AG20443 (cell line): Measurements from ENCODE around the gene DPEP2NB.
"Not testable (repeated sequence)": the region's sequence is repeated elsewhere in the genome, so short reads cannot be mapped to it uniquely, and the experiment has no call there.

Experiments
- DNase-seq: peaks from one replicate; pipeline ENCODE4 v3.0.0; 2012; ENCODE audit warnings: low spot score, mixed read lengths

DPEP2NB gene

GRCh38 chr16:67982011-67982696, 33.6 kb downstream of the DPEP2NB start:
- no peak for DNase-seq

GRCh38 chr16:67979955-67980678, 35.6 kb downstream of the DPEP2NB start, which contains the start of gene DPEP3:
DPEP3 (minus strand) TSS chr16:67980499; CDS start chr16:67980380, 119 bp downstream.
- no peak for DNase-seq

GRCh38 chr16:67977469-67978227, 38.1 kb downstream of the DPEP2NB start:
- no peak for DNase-seq

- no peak for DNase-seq
Observed at GRCh38 chr16:67977005-67977404, 38.7 kb downstream of the DPEP2NB start.

- DNase-seq, result no peak
Observed at GRCh38 chr16:67976205-67976604, 39.5 kb downstream of the DPEP2NB start.

GRCh38 chr16:67975321-67976105, 40.2 kb downstream of the DPEP2NB start:
- DNase-seq, result no peak

GRCh38 chr16:67972285-67972684, 43.4 kb downstream of the DPEP2NB start:
- not testable (repeated sequence) for DNase-seq

- DNase-seq, result no peak
Observed at GRCh38 chr16:67971111-67971510, 44.6 kb downstream of the DPEP2NB start.

- no peak for DNase-seq
Observed at GRCh38 chr16:67969254-67970039, 46.3 kb downstream of the DPEP2NB start.

- DNase-seq, result peak; percentile 98
Observed at GRCh38 chr16:67968400-67969253, 47.1 kb downstream of the DPEP2NB start, which contains the start of gene SLC12A4. SLC12A4 (minus strand) TSS chr16:67968637; CDS start chr16:67968553, 84 bp downstream.

- DNase-seq, result peak; percentile 83
Observed at GRCh38 chr16:67967958-67968399, 47.7 kb downstream of the DPEP2NB start.

- DNase-seq, result no peak
Observed at GRCh38 chr16:67967183-67967957, 48.3 kb downstream of the DPEP2NB start.

GRCh38 chr16:67966549-67967182, 49.0 kb downstream of the DPEP2NB start:
- DNase-seq, result peak; percentile 70

- DNase-seq, result no peak
Observed at GRCh38 chr16:67965668-67966548, 49.8 kb downstream of the DPEP2NB start.

- no peak for DNase-seq
Observed at GRCh38 chr16:67964477-67965131, 51.1 kb downstream of the DPEP2NB start.

- DNase-seq, result no peak
Observed at GRCh38 chr16:67963662-67964321, 51.9 kb downstream of the DPEP2NB start.
